ENCODE results near the gene LILRA5. TPM values are rescaled to one million over a fixed set of nuclear protein-coding genes. Genes with fewer than 3 reads are reported as not detected.
"Not testable (repeated sequence)": the region's sequence is repeated elsewhere in the genome, so short reads cannot be mapped to it uniquely, and the experiment has no call there.

LILRA5 gene
- total RNA-seq, 1 experiment from 2014 or later, result not detected

DNA sequence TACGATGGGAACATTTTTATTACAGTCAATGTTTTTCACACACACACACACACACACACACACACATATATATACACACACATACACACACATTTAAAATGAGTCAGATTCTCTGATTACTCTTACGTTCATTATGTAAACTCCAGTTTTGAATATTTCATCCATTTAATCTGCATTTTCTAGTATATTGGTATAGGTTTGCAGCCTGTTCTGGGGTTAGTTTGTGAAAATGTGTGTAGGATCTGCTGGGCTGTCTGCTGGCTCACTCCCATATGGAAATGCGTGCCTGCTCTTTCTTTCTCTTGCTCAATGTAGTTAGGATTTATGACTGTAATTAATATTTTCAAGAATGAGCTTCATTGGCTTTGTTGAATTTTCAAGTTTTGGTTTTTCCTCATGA lies 39.1 kb downstream of the LILRA5 start:
- no peak overlapping the region for H3K27ac Mint-ChIP-seq (ENCODE audit: unreplicated experiment)
- H3K27me3 Mint-ChIP-seq (ENCODE audit: unreplicated experiment), result peaks cover 100% of the 10 kb centered on the region
- H3K4me1 Mint-ChIP-seq (ENCODE audit: low read depth, unreplicated experiment), result no peaks in the 10 kb centered on the region
- no peaks in the 10 kb centered on the region for H3K36me3 Mint-ChIP-seq (ENCODE audit: insufficient read depth, unreplicated experiment)
- no peak overlapping the region for H3K4me3 Mint-ChIP-seq (ENCODE audit: low read depth, unreplicated experiment)
- BruUV-seq (replicated peaks), result no TSS peak
- CTCF ChIA-PET, result interaction anchor here (0.5 to 0.7 kb wide), 3 partner anchors 34 to 683 kb away, joined by 3 read pairs; no protein-coding TSS in a partner anchor
- no peaks in the 10 kb centered on the region for H3K9me3 Mint-ChIP-seq (ENCODE audit: low read depth, unreplicated experiment)
- intact Hi-C loops (cut with micrococcal nuclease; ENCODE audit: unreplicated experiment), result no loop called here
- TF ChIP-seq CTCF (IDR thresholded peaks at IDR 0.05; ENCODE audit: unreplicated experiment), result no peak
- DNase-seq, result no peak

DNA sequence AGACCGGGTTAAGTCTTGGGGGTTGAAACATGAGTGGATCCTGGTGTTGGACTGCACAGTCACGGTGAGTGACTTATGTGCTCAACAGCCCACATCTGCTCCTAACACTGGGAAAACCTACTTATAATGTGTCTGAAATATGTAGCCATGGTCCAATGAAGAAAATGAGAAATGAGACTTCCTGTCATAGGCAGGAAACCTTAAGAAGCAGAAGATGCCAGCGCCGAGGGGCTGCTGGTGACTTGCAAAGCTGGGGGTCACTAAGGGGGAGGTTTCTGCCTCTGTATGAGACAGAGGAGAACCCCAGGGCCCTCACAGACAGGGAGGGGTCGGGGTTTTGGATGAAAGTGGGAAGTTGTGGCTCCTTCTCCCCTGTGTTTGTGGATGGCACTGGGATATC lies 40.8 kb downstream of the LILRA5 start:
- intact Hi-C loops (cut with micrococcal nuclease; ENCODE audit: unreplicated experiment), result not testable (repeated sequence)
- H3K27me3 Mint-ChIP-seq (ENCODE audit: unreplicated experiment), result peaks cover 100% of the 10 kb centered on the region

GRCh38 chr19:54271587-54271986 lies 41.4 kb downstream of the LILRA5 start:
- H3K4me3 Mint-ChIP-seq (ENCODE audit: low read depth, unreplicated experiment); BruUV-seq (replicated peaks); H3K4me1 Mint-ChIP-seq (ENCODE audit: low read depth, unreplicated experiment); H3K27ac Mint-ChIP-seq (ENCODE audit: unreplicated experiment); H3K9me3 Mint-ChIP-seq (ENCODE audit: low read depth, unreplicated experiment); H3K36me3 Mint-ChIP-seq (ENCODE audit: insufficient read depth, unreplicated experiment); DNase-seq; intact Hi-C loops (cut with micrococcal nuclease; ENCODE audit: unreplicated experiment); CTCF ChIA-PET: not testable (repeated sequence)
- peaks cover 100% of the 10 kb centered on the region for H3K27me3 Mint-ChIP-seq (ENCODE audit: unreplicated experiment)

More for the DNA sequence above, 40.8 kb downstream of the LILRA5 start:
- H3K27ac Mint-ChIP-seq (ENCODE audit: unreplicated experiment); CTCF ChIA-PET; H3K36me3 Mint-ChIP-seq (ENCODE audit: insufficient read depth, unreplicated experiment); BruUV-seq (replicated peaks); H3K4me1 Mint-ChIP-seq (ENCODE audit: low read depth, unreplicated experiment); DNase-seq; H3K9me3 Mint-ChIP-seq (ENCODE audit: low read depth, unreplicated experiment); H3K4me3 Mint-ChIP-seq (ENCODE audit: low read depth, unreplicated experiment): not testable (repeated sequence)

DNA sequence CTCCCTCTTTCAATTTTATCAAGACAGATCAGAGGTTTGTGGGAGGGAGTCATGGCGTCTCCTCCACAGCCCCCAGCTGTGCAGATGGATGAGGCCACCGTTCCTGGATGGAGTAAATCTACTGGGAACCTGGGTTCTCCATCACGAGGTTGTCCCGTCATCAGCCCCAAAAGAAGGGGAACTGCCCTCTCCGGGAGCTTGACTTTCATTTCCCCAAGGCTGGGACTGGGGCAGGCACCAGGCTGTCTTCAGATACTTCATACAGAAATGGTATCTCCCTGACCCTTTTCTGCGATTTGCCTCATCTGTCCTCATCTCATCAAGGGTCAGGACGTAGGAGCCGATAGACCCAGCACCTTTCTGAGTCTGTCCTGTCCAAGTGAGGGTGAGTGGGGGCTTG lies 41.9 kb downstream of the LILRA5 start:
- TF ChIP-seq CTCF (IDR thresholded peaks at IDR 0.05; ENCODE audit: unreplicated experiment), result no peak
- H3K4me3 Mint-ChIP-seq (ENCODE audit: low read depth, unreplicated experiment), result no peak overlapping the region
- no peaks in the 10 kb centered on the region for H3K4me1 Mint-ChIP-seq (ENCODE audit: low read depth, unreplicated experiment)
- no peak for DNase-seq
- intact Hi-C loops (cut with micrococcal nuclease; ENCODE audit: unreplicated experiment), result no loop called here
- no peaks in the 10 kb centered on the region for H3K9me3 Mint-ChIP-seq (ENCODE audit: low read depth, unreplicated experiment)
- peaks cover 100% of the 10 kb centered on the region for H3K27me3 Mint-ChIP-seq (ENCODE audit: unreplicated experiment)
- no TSS peak for BruUV-seq (replicated peaks)
- H3K36me3 Mint-ChIP-seq (ENCODE audit: insufficient read depth, unreplicated experiment), result no peaks in the 10 kb centered on the region
- CTCF ChIA-PET, result no interaction called here
- H3K27ac Mint-ChIP-seq (ENCODE audit: unreplicated experiment), result no peak overlapping the region

GRCh38 chr19:54268936-54269335 lies 44.0 kb downstream of the LILRA5 start:
- no peaks in the 10 kb centered on the region for H3K36me3 Mint-ChIP-seq (ENCODE audit: insufficient read depth, unreplicated experiment)
- TF ChIP-seq CTCF (IDR thresholded peaks at IDR 0.05; ENCODE audit: unreplicated experiment), result no peak
- no peak for DNase-seq
- intact Hi-C loops (cut with micrococcal nuclease; ENCODE audit: unreplicated experiment), result loop anchor here (5.0 kb wide), 1 partner anchor 492 kb away; no protein-coding TSS in a partner anchor
- H3K4me3 Mint-ChIP-seq (ENCODE audit: low read depth, unreplicated experiment), result no peak overlapping the region
- peaks cover 100% of the 10 kb centered on the region for H3K27me3 Mint-ChIP-seq (ENCODE audit: unreplicated experiment)
- BruUV-seq (replicated peaks), result no TSS peak
- no peak overlapping the region for H3K27ac Mint-ChIP-seq (ENCODE audit: unreplicated experiment)
- CTCF ChIA-PET, result interaction anchor here (0.9 kb wide), 1 partner anchor 96 kb away, joined by 3 read pairs; the partner anchor contains the start of gene TMC4
- no peaks in the 10 kb centered on the region for H3K9me3 Mint-ChIP-seq (ENCODE audit: low read depth, unreplicated experiment)
- H3K4me1 Mint-ChIP-seq (ENCODE audit: low read depth, unreplicated experiment), result no peaks in the 10 kb centered on the region

All from Calu3 (cell line).